ENCODE data around the gene WRAP73. TPM values are rescaled to one million over a fixed set of nuclear protein-coding genes. Genes with fewer than 3 reads are reported as not detected.

Gene WRAP73
- total RNA-seq, 1 donor from 2014 or later, result 21.6 TPM

DNA sequence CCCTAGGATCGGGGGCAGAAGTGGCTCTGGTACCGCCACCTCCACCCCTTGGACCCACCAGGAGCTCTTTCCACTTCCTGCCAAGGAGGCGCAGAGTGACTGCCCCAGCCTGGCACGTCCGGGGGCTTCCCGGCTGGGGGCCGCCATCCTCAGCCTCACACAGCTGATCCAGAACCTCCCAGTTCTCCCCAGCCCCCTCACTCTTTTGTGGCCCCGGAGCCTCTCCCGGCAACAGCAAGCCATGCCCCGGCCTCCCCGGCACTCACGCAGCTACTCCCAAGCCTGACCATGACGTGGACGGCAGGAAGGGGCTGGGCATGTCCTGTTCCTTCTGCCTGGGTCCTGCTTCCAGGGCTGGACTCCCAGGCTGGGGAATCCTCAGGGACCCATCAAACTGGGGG is 19.5 kb upstream of the WRAP73 start:
- no peak for DNase-seq (ENCODE audit: low spot score)

DNA sequence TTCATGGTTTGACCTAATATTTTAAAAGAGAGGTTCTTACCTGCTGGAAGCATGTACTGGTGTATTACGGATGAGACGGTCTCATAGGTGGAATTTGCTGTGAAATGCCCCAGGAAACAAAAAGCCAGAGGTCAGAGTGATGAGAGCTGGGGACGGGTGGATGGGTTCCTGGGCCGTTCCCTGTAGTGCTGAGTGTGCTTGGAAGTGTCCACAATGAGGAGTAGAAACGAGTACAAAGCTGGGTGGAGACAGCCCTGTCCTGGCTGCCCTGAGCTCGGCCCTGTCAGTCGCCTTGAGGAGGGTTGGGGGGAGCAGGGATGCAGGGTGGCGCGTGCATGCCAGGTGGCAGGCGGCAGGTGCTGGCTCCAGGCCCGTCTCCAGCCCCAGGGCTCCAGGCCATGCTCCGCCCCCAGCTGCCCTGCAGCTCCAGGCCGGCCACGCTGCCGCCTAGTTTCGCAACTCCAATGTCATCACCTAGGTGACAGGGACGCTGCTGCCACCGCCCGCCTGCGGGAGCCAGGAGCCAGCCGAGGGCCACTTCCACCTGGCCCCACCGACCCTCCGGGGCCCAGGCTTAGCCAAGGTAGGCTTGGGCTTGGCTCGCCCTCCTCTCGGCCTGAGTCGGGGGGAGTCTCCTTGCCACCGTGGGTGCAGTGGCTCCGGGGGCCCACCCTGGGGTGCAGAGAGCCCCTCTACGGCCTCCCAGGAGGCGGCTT is 18.8 kb upstream of the WRAP73 start:
- DNase-seq (ENCODE audit: low spot score), result peak; percentile 88

DNA sequence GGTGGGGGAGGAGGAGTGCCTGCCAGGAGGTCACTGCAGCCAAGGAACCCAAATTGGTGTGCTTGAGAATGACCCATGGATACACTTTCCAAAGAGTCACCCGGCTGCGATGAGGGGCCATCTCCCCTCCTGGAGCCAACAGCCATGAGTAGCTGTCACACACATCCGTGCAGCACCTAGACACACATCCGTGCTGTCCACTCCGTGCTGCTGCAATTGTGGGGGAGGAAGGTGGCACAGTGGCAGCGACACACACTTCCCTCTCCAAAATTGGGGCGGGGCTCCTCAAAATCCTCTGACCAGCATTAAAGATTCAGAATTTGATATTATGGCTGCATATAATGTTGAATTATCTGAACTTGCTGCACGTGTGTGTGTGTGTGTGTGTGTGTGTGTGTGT is 18.2 kb upstream of the WRAP73 start:
- no peak for DNase-seq (ENCODE audit: low spot score)

DNA sequence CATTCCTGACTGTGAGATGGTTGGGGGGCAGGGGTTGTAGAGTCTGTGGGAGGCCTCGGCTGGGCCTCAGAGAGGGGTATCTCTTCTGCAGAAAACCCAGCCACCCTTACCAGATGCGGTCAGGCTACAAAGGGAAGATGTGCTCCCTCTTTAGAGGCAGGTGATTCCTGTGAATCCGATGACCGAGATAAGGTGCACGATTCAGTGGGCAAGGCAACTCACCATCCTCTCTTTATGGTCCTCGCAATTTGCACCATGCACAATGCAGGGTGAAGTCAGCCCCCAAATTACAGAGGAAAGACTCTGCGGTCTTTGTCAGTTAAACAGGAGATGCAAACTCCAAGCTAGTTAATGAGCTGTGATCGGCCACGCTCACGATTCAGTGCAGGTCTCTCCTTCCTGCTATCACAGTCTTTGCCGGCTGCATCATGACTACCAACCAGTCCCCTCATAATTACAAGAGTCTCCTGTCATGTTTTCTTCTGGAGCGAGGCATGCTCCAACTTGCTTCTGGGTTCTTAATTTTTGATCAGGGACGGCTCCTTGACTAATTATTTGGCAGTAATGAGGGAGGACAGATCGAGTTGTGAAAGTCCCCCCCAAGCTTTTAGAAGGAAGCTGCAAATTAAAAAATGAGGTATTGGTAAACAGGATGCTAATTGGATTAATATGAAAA is 14.9 kb upstream of the WRAP73 start:
- no peak for DNase-seq (ENCODE audit: low spot score)

DNA sequence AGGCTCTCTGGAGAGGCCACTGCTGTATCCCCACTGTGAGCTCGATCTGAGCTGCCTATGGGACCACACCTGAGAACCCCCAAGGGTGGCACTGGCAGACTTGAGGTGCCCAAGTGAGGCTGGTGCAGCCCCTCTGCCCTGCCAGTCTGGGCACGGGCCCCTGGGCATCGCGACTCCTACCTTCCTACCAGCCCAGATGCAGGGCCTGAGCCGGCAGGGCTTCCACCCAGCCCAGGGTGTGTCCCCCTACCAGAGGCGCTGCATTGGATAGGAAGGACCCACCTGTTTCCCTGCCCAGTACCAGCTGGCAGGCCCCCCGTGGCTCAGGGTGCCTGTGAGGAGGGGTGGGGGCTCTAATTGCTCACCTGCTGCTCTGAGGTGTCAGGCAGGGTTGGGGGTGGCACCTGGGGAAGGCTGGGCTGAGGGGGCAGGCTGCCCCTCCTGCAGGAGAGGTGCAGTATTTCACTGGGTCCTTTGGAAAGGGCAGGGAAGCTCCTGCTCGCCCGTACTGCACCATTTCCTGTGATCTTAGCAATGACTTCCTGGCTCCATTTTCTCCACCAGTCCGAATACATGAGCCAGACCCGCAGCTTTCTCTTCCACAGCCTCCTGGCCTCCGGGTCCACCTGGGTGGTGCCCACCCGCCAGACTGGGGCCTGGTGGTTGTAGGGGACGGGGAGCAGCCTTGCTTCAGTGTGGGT is 14.2 kb upstream of the WRAP73 start:
- DNase-seq (ENCODE audit: low spot score), result no peak

DNA sequence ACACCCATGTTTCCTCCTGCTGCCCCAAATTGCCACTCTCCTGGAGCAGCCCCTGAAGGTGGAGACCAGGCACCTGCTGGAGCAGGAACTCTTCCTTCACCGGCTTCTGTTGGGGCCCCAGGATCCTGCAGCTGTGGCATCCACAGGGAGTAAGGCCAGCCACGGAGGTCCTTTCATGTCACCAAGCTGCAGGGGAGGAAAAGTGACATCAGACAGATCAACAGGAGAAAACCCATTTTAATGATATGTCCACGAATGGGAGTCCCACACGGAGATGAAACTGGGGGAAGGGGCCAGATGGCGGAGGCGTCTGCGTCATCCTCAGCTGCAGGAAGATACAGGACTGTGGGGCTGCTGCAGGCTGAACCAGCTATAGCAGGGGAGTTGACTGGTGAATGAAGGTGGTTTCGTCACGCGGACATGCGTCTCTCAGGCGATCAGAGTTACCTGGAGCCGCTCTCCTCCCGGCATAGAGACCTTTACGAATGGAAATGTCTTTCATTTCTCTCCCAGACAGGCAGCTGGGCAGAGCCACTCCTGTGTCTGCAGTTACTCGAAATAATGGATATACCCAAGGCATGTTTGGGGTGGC is 12.3 kb upstream of the WRAP73 start:
- DNase-seq (ENCODE audit: low spot score), result no peak

DNA sequence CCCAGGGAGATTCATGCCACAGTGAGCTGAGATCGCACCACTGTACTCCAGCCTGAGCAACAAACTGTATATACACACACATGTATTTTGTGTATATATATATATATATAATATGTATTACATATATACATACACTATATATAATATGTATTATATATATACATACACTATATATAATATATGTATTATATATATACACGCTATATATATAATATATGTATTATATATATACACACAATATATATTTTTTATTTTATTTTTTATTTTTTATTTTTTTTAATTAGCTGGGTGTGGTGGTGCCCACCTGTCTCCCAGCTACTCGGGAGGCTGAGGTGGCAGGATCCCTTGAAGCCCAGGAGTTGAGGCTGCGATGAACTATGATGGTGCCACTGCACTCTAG is 11.7 kb upstream of the WRAP73 start:
- no peak for DNase-seq (ENCODE audit: low spot score)

DNA sequence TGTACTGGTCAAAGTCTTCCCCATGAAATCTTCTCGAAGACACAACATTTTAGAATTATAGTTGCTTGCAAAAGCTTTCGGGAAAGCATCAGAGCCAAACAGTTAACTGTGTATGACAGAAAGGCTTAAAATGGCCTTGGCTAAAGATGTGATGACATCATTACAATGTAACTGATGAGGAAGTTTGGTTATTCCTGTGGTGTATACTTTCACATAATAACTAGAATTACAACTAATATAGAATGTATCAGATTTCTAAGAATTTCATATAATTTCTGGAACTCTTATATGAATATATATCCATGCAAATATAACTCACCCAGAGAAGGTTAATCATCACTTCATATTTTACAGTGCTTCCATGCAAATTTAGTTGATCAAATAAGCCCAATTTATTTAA is 10.8 kb upstream of the WRAP73 start:
- DNase-seq (ENCODE audit: low spot score), result no peak

DNA sequence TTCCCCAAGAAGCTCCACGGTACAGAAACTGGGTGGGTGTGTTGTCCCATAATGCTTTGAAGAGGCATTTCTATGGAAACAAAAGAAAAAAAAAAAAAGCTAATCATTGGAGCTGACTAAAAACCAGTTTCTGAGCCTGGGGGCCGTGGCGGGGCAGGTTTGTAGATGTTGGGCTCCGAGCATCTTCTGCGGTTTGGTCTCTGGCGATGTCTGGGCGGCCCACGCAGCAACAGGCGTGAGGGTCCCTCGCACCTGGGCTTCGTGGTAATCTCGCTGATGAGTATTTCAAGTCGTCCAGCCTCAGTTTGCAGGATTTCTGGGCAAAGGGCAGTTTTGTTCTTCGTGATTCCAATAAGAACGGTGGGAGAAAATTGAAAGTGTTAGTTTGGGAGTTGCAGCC is 9.2 kb upstream of the WRAP73 start:
- DNase-seq (ENCODE audit: low spot score), result no peak

DNA sequence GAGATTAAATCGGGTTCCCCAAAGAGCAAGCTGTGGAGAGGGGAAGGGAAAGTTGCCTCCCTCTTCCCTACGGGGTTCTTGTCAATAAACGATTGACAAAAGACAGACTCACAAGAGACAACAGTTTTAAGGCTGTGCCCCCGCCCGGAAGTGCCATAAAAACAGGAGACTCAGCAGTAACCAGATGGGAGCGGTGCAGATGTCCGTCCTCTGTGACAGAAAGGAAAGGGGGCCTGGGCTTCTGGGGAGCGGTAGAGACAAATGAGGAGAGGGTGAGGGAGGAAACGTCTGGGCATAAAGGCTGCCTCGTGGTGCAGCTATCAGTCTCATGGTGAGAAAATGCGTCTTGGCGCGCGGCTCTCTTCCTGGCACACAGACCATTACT is 8.3 kb upstream of the WRAP73 start:
- DNase-seq (ENCODE audit: low spot score), result no peak

DNA sequence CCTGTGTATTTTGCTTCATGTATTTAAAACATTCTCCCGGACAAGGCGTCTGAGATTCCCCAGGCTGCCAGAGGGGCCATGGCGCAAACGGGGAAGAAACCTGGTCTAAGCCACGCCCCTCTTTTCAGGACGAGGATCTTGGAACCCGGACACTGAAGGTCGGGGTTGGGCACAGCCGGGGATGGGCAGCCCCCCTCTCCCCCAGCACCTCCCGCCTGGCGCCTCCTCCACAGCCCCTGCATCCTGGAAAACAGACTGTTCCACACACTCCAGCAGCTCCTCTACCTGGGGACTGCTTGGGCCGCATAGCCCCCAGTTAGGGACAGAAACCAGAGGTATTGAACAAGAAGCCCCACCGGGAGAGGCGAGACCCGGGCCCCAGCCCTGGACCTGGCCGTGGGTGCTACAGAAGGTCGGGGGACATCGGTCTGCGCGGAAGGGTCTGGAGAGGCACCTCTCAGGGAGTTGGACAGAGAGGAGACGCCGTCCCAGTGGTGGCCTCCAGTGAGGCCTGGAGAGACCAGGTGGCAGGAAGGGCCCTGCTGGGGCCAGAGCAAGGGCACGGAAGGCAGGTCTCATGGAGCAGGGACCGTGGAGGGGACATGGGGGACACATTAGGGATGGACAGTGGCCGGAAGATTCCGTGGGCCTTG is 7.8 kb upstream of the WRAP73 start:
- DNase-seq (ENCODE audit: low spot score), result no peak

DNA sequence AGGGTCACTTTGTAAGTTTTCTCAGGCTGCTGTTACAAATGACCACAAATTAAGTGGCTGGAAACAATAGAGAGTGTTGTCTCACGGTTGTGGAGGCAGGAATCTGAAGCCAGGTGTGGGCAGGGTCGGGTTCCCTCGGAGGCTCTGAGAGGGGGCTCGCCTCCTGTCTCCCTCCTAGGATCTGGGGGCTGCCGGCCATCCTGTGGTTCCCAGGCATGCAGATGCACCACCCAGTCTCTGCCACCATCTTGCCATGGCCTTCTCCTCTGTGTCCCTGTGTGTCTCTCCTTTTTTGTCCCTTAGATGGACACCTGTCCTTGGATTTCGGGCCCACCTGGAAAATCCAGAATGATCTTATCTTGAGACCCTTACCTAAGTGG is 7.2 kb upstream of the WRAP73 start:
- DNase-seq (ENCODE audit: low spot score), result no peak

DNA sequence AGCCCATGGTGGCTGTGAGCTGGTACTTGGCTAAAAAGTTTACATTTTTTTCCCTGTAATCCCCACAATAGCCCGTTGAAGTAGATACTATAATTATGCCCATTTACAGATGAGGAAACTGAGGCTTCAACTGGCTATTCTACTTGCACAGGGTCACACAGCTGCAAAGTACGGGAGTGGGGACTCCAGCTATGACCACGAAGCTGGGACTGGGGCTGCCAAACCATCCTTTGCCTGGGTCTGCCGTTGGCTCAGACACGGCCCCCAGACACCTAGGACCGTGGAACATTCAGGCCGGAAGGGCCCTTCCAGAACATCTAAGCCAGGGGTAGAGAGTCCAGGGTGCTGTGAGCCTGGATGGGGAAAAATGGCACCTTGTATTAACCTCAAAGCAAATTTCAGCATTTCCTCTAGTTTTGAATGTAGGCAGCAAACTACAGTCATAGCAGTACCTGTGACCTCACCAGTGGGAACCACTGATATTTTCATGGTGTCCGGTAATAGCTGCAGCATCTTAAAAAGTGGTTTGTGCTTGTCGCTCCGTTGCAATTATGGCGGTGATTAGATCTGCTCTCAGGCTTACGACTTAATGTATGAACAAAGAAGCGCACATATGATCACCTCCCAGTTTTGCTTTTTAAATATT is 6.7 kb upstream of the WRAP73 start:
- DNase-seq (ENCODE audit: low spot score), result no peak

DNA sequence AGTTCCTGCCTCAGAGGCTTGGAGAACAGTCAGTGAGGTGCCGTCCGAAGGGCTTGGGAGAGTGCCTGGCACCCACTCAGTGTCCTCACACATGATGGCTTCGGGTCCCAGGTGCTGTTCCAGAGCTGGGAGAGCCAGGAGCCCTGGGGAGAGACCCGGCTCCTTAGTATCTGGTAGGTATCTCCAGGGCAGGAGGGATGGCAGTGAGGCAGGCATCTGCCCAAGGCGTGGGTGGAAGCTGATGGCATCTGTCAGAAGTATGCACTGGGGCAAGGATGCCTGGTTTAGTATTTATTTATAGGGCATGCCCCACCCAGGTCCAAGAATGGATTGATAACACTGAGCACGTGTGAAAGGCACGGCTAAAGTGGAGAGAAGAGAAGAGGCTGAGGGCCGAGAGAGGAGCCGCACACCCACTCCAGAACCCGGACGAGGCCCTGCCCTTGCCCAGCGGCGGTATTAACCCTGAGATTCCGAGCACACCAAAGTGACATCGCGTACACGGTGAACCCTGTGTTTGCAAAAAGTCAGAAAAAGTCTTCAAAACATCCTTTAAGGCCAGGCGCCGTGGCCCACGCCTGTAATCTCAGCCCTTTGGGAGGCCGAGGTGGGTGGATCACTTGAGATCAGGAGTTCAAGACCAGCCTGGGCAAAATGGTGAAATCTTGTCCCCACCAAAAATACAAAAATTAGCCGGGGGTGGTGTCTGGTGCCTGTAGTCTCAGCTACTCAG is 4.8 kb upstream of the WRAP73 start:
- no peak for DNase-seq (ENCODE audit: low spot score)

DNA sequence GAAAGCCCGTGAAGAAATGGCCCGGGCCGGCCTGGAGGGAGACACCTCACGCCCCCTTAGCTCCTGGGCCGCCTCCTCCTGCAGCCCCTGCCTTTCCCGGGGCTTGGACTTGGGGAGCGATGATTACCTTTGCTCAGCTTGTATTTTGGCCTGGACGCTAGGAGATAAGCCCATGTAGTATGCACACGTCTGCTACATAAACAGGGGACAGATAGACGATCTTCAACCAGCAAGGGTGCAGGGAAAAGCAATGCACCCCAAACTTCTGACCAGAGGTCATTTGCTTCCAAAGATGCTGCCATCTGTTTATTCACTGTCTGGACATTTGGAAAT is 3.3 kb upstream of the WRAP73 start:
- no peak for DNase-seq (ENCODE audit: low spot score)

DNA sequence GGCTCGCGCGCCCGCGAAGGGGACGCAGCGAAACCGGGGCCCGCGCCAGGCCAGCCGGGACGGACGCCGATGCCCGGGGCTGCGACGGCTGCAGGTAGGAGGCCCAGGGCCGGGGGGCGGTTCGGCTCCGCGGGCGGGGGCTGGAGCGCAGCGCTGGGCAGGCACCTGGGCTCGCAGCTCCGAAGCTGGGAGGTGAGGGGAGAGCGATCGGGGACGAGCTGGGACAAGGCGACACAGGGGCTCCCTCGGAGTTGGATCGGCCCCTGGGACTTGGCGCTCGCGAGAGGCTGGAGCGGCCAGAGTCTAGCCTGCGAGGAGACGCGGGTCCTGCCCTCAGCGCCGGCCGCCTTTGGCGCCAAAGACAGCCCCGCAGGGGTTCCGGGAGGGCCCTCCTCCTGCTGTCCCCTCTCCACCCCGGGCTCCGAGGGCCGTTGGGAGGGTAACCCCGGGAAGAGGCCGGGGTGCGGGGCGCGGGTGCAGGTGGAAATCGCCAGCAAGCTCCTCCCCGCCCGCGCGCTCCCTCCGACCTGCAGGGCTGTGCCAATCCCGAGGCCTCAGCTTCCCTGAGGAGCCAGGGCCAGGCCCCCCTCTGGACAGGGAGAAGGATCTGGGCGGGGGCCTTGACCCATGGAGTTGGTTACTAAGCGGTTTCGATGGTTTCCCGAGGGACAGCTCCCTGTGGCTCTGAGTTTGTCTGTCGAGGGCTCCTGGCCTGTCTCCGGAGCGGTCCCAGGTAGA is 2.8 kb upstream of the WRAP73 start:
- DNase-seq (ENCODE audit: low spot score), result no peak

DNA sequence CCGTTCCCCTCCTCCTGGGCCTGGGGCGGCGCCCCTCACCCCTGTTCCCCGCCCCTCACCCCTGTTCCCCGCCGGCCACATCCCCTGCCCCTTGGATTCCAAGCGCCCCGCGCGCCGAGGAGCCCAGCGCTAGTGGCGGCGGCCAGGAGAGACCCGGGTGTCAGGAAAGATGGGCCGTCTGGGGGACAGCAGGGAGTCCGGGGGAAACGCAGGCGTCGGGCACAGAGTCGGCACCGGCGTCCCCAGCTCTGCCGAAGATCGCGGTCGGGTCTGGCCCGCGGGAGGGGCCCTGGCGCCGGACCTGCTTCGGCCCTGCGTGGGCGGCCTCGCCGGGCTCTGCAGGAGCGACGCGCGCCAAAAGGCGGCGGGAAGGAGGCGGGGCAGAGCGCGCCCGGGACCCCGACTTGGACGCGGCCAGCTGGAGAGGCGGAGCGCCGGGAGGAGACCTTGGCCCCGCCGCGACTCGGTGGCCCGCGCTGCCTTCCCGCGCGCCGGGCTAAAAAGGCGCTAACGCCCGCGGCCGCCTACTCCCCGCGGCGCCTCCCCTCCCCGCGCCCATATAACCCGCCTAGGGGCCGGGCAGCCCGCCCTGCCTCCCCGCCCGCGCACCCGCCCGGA is 2.1 kb upstream of the WRAP73 start, which contains the start of gene TP73:
TSS of gene TP73 (plus strand) at position 587 of the 618 bp plus-strand sequence. CDS start 29,850 bp downstream, outside the sequence.
- DNase-seq (ENCODE audit: low spot score), result no peak

DNA sequence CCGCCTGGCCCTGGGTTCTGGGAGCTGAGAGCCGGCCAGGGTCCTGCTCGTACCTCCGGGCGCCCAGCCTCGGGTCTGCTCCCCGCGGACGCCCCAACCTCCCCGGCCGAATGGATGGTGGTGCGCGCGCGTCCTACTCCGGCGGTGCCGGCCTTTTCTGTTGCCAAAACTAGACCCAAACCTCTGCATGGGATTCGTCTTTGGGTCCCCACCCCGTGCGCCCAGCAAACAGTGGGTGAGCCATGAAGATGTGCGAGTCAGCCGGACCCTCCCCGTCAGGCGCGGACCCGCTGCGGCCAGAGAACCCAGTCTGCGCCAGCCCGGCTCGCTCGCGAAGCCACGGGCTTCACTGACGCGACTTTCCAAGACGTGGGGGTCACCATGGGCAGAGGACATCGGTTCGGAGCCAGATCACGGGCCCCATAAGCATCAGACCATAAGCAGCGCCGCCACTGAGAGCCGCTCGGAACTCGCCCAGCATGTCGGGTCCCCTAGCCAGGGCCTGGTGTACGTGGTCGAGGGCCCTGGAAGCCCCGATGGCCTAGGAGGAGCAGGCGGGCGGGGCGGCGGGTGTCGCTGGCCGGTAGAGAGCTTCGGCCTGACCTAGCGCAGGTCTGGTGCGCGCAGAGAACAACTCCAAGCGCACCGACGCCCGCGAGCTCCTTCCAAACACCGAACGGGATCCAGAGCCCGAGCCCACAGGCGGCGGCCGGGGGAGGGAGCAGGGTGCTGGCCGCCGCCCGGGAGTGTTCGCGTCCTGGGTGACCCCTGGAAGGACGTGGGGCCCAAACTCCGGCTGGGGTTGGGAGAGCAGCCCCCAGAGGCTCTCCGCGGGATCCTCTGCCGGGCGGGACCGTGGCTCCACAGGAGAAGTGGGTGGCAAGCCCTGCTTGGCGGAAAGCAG is 1.4 kb upstream of the WRAP73 start:
- no peak for DNase-seq (ENCODE audit: low spot score)
